Stimulated activated CD8-positive, alpha-beta memory T cell treated with anti-CD3 and anti-CD28 coated beads, Interleukin-7, amount 100 ng/mL, for 48 hours (primary cell): ENCODE measurements around the gene ROBO2.

Source experiments
- DNase-seq, 2 donors: peaks; one replicate each; pipeline ENCODE4 v3.0.0-alpha.2; 2020; ENCODE audit warnings: low read depth in 1 of 2; ENCODE audit errors: extremely low read depth in 1 of 2

ROBO2 gene

GRCh38 chr3:77549034-77549433 lies 509.1 kb downstream of the ROBO2 start:
- DNase-seq: no peak

DNA sequence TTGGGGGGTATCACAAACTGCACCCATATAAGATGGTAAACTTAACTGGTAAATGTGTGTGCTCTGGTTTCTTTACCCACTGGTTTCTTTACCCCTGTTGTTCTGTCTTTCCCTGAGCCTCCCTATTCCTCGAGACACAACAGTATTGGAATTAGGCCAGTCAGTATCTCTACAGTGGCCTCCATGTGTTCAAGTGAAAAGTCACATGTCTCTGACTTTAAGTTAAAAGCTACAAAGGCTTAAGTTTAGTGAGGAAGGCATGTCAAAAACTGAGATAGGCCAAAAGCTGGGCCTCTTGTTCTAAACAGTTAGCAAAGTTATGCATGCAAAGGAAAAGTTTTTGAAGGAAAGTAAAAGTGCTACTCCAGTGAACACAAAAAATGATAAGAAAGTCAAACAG lies 513.3 kb downstream of the ROBO2 start:
- no peak for DNase-seq

DNA sequence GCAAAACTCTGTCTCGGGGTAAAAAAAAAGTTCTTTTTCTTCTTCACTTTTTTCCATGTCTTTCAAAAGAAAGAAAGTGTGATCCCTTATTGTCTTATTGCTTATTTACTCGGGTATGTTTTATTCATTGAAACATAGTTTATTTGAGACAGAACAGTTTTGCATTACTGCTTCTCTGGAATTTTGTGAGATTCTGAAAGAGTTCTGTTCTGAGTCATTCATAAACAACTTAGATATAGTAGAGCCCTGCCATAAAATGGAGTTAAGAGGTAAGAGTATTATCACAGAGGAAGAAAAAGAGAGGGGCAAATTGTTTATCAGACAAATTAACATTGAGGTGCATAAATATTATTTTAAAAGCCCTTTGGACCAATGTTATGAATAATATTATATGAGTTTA lies 522.2 kb downstream of the ROBO2 start:
- DNase-seq: no peak

DNA sequence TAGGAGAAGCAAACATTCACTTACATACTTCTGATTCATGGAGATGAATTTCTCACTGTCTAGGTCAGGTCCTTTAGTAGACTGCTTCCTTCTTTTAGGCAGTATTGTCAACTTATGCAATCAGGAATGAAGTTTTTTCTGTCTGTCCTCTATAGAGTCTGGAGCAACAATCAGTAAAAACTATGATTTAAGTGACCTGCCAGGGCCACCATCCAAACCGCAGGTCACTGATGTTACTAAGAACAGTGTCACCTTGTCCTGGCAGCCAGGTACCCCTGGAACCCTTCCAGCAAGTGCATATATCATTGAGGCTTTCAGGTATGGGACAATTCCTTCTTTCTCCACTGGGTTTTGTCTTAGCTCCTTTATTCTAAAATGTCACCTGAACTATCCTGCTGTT lies 523.1 kb downstream of the ROBO2 start:
- no peak for DNase-seq

- no peak for DNase-seq
Measured at GRCh38 chr3:77566055-77566454, 526.2 kb downstream of the ROBO2 start.

GRCh38 chr3:77571971-77572715 lies 532.2 kb downstream of the ROBO2 start:
- DNase-seq: no peak

DNA sequence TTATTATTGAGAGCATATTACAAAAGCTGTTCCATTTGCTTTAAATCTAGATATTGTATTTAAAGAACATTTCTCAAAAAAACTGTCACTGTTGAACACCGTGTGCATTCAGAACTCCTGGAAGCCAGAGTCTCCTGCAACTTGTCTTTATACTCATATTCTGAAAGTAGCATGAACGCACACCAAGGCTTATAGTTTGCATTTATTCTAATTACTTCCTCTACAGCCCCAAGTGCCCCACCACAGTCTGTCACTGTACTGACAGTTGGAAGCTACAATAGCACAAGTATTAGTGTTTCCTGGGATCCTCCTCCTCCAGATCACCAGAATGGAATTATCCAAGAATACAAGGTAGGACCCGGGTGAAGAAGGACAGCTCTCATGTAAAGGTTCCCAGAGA lies 537.4 kb downstream of the ROBO2 start:
- no peak for DNase-seq

DNA sequence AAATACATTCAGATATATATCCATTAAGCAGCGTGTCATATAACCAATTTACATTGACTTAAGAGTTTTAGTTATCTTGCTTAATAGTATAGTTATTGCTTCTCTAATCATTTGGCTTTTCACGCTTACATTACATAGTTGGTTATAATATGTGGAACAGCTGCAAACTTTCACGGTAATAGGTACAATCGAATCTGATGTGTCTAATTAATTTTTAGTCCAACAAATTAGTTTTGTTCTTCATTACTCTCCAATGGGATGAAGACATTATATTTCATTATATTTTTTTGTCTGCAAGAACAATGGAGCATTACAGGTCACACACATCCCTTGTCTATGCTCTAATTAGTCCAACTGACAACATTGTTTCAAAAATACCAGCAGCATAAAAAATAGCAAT lies 546.3 kb downstream of the ROBO2 start:
- no peak for DNase-seq

DNA sequence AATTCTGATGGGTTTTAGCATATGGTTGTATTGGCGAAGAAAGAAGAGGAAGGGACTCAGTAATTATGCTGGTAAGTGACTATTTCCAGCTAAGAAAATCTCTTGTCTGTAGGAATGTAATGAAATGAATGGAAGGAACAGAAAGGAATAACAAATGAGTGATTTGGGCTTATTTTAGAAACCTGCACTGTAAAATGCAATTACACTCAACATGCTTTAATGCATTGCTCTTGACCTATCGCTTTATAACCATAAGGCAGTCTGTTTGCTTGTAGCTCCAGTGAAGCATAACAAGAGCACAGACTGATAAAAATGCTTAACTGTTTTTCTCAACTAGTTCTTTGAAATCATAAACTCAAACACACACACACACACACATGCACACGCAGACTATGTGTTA lies 549.0 kb downstream of the ROBO2 start:
- DNase-seq: no peak

- DNase-seq: no peak
Measured at GRCh38 chr3:77590191-77590590, 550.3 kb downstream of the ROBO2 start.

GRCh38 chr3:77595371-77595870 lies 555.5 kb downstream of the ROBO2 start:
- DNase-seq: no peak

- DNase-seq: no peak
Measured at GRCh38 chr3:77599948-77600347, 560.0 kb downstream of the ROBO2 start.

DNA sequence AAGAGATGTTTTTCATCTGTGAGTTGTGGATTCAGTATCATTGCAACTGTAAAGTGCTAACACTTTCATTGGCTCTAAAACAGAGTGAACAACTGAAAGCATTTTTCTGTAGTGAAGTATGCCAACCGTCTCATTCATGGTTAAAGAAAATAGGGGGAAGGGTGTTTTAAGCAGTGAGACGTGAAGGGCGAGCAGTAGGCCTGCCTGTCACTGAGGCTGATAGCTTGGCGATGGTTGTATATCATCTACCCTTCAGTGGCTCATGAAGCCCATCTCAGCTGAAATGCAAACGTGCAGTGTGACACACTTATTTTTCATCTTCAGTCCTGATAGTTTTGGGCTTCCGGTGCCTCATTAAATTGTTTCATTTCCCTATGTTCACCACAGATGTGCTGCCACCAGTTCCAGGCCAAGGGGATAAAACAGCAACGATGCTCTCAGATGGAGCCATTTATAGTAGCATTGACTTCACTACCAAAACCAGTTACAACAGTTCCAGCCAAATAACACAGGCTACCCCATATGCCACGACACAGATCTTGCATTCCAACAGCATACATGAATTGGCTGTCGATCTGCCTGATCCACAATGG lies 562.0 kb downstream of the ROBO2 start:
- no peak for DNase-seq

DNA sequence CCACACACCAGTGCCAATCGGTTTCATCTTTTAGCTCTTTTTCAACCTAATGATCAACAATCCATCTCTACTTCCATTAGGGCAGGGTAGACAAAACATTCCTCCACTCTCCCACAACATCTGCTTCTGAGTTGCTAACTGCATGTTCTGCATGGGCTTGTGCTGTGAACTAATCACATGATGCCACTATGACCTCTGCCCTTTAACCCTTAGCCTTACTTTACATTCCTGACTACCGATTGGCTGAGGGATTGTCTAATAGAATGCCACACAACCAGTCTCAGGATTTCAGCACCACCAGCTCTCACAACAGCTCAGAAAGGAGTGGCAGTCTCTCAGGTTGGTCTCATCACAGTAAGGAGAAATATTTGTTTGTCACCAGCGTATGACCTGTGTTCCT lies 562.8 kb downstream of the ROBO2 start:
- DNase-seq: no peak

DNA sequence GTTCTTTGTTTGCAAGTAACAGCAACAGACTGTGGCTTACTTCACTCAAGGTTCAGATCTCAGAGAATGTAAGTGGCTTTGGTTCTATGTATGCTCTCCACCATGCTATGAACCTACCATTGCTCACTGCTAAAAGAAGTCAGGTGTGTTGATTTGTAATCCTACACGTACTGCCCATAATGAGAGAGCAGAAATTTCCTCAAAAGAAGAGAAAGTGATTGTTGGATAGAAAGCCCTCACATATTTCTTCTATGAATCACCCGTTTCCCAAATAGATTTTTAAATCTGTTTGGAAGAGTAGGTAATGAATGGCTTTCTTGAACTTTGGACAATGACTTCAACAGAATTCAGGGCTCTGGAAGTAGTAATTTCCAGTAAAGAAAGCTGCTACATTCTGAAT lies 565.4 kb downstream of the ROBO2 start:
- DNase-seq: no peak

- no peak for DNase-seq
Measured at GRCh38 chr3:77605865-77606264, 566.0 kb downstream of the ROBO2 start.

DNA sequence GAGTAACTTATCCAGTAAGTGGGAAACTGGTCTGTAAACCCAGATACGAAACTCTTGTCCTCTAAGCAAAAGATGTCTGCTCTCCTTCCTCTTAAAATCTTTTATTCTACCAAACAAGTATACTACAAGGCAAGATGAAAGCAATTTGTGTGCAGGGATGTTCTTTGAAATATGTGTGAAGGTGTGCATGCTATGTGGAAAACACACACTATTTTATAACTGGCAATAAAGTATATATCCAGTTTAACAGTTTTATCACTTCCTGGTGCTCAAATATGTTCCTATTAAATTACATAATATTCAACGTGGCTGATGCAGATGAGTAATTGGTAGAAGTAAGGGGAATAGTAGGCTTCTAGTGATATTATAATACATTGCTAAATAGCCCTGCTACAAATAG lies 566.5 kb downstream of the ROBO2 start:
- no peak for DNase-seq

- no peak for DNase-seq
Measured at GRCh38 chr3:77618686-77619085, 578.8 kb downstream of the ROBO2 start.

GRCh38 chr3:77620009-77620408 lies 580.1 kb downstream of the ROBO2 start:
- DNase-seq: no peak

GRCh38 chr3:77623500-77623899 lies 583.6 kb downstream of the ROBO2 start:
- DNase-seq: no peak

- DNase-seq: no peak
Measured at GRCh38 chr3:77626157-77626556, 586.3 kb downstream of the ROBO2 start.

DNA sequence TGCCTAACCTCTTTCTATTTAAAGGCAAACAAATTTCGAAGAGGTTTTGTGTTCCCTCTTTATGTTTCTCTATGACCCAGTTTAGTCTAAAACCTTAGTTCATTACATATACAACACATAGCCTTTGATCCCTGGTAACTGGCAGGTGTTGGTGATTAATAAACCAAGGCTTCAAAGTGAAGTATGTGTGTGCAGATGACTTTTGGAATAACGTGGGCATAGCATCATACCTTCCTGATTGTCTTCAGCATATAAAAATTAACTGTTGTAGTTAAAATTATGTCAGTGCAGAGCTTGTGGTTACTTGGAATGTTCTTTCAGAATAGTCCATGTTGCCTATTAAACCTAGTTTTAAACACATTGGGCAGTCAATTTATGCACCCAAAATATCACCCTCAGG lies 608.3 kb downstream of the ROBO2 start:
- DNase-seq: no peak

DNA sequence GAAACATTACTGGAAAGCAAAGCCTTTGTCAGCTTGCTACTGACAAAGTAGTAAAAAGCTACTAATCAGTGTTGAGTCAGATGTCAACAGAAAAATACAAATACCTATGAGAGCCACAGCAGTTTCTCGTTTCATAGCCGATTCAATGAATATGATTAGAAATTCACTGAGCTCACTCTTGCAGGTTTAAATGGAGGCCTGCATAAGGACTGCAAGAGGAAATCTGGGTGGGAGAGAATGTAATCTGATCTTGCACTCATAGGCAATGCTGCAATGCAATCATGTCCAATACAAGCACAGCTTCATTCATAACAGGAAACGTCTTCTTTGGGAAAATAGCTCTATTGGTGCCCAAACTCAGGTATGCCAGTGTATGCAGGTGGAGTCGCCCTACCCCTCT lies 608.8 kb downstream of the ROBO2 start:
- DNase-seq: no peak
